Activated CD4-positive, alpha-beta T cell treated with anti-CD3 and anti-CD28 coated beads, Interleukin-2, amount 50 U/mL, for 16 hours (primary cell): Measurements from ENCODE around the gene PCMT1.
"Not testable (repeated sequence)": the region's sequence is repeated elsewhere in the genome, so short reads cannot be mapped to it uniquely, and the experiment has no call there.

ENCODE experiments used
- DNase-seq: peaks from one replicate; pipeline ENCODE4 v3.0.0-alpha.2; 2020

The PCMT1 gene

GRCh38 chr6:149749594-149750135, at the start of gene PCMT1:
Gene PCMT1, plus strand, starts transcription at chr6:149749741. Its CDS starts 161 bp downstream, at chr6:149749902.
- DNase-seq, result peak; percentile 91

DNA sequence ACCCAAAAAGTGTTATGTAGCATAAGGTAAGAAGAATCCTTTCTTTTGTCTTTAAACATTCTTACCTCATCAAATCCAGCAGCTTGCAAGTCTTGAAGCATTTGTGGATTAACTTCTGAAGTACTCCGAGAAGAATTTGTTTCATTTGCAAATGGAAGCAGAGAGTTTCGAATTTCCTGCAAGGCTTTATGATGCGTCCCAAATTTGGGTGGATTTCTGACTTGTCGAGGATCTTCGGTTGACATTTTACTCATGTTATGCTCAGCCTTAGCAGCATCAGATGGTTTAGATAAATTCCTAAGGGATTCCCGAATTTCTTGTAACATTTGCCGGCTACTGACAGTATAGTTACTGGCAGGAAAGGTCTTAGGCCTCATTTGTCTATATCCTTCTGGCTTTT, 47.8 kb upstream of the PCMT1 start:
- no peak for DNase-seq

DNA sequence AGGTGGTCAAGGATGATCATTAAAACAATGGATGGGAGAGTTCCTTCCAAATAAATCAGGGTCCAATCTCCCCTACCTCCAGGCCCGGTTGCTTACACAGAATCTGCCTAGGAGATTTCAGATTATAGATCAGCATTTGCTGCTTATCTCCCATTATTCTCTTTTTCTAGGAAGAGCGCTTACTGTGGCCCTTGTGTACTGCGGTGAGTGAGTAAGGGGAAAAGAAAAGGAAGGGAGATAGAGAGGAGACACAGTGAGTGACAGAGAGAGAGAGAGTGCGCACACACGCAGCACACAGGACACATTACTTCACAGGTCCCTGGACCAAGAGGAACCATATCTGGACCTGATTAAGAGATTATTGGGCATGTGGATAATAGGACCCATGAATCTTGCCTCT, 37.8 kb upstream of the PCMT1 start:
- no peak for DNase-seq

GRCh38 chr6:149714442-149714841, 35.1 kb upstream of the PCMT1 start:
- no peak for DNase-seq

DNA sequence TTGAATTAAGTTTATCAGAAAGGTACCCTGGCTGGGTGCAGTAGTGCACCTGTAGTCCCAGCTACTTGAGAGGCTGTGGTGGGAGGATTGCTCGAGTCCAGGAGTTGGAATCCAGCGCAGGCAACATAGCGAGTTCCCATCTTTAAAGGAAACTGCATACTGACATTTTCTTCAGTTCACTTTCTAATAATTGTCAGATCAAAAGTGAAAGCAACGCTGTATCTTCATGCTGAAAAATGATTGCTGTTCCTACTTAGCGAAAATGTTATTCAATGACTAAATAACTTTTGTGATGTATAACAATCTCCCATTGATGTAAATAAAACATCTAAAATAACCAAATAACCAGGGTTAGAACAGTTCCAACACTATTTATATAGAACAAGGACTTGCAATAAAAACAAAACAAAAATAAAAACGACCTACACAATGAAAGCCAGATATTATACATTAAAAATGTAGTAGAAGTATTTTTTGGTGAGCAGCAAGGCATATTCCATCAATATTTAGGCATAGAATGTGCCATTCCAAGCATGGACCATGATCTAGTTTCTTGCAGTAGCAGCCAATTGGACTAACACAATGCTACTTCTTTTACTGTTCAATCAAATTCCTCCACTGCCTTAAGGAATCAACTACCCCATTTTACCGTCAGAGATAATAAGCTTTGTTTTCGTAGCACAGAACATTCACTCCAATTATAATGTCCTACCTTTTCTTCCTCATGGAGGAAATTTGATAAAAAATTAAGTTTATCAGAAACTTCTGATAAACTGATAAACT, 33.2 kb upstream of the PCMT1 start:
- DNase-seq, result peak; percentile 50

DNA sequence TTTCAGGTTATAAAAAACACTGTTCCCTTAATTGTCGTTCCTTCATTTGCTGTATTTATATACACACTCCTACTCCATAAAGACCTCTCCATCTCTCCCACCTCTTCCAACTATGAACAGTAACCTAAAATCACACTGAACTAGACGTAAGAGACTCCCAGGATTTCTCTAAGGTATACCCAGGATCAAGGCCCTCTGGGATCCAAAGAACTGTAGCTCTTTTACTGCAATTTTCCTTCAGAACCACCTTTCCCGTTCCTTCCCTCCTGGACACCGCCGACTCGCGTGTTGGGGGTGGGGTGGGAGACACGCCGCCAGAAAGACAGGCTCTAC, 32.3 kb upstream of the PCMT1 start:
- DNase-seq, result no peak

GRCh38 chr6:149717588-149718458, 31.7 kb upstream of the PCMT1 start, which contains the start of gene LATS1:
Gene LATS1, minus strand, starts transcription at chr6:149718101. Its CDS starts 15,975 bp downstream, at chr6:149702126.
- DNase-seq, result peak; percentile 93

DNA sequence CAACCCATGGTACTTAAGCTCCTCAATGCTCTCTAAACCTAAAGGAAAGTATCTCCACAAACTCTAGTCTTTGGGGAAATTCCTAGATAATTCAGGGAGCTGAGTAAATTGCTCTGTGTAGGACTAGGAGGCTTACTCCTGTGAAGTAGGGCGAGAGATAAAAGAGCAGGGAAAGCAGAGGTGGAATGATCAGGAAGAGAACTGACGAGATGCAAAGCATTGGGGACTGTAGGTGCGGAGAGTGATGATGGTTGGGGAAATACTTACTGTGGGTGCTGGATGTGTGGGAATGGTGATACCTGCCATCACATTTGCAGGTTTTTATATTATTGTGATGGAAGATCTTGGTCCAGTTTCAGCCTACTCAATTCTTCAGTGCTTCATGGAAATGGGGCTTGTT, 30.0 kb upstream of the PCMT1 start:
- no peak for DNase-seq

DNA sequence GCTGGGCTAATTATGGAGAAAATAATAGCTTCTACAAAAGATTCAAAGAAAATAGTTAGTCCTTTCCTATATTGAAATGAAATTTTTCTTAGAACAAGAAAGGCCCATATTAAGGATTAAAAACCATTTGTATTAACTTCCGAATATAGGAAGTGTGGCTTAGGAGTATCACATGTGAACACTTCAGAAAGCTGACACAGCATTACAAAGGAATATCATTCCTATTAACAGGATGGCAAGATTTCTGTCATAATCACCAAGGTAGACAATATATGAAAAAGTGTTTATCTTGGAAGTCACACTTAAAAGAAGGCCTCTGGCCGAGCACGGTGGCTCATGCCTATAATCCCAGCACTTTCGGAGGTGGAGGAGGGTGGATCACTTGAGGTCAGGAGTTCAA, 26.3 kb upstream of the PCMT1 start:
- no peak for DNase-seq

GRCh38 chr6:149723771-149724417, 25.6 kb upstream of the PCMT1 start:
- peak; percentile 54 for DNase-seq

DNA sequence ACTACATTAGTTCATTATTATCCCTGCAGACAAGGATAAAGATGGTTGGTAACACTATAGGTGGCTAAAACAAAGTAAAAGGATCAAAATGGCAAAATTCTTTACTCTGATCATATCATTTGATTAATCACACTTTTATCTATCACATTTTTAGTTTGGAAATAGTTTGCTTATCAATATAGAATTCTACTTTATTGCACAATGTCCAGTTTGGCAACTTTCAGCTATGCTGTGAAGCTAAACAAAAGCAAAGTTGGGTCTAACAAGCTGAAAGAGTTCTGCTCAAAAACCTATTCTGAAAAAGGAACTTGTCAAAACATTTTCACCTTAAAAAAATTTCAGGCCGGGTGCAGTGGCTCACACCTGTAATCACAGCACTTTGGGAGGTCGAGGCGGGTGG, 23.8 kb upstream of the PCMT1 start:
- DNase-seq, result no peak

- DNase-seq, result no peak
These were observed 21.6 kb upstream of the PCMT1 start for GRCh38 chr6:149727793-149728498.

DNA sequence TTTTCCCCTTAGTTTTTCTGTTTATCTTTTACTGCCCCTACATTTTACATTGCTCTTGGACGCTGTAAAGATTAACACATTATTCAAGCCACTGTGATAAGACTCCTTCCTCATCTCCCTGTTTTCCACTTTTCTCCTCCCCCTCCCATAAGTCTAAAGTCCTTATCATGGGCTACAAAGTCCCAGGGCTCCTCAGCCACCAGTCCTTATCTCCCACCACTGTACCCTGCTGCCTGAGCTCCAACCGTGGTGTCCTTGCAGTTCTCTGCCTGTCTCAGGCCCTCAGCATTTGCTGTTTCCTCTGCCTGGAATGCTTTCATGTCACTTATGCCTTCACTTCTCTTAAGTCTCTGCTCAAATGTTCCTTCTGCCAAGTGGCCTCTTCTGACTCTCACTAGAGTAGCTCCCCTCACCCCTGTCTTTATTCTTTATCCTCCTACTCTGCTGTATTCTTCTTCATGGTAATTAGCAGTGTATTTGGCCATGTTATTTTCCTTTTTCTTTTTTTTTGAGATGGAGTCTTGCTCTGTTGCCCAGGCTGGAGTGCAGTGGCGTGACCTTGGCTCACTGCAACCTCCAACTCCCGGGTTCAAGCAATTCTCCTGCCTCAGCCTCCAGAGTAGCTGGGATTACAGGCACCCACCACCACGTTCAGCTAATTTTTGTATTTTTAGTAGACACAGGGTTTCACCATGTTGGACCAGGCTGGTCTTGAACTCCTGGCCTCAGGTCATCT, 20.9 kb upstream of the PCMT1 start:
- no peak for DNase-seq

DNA sequence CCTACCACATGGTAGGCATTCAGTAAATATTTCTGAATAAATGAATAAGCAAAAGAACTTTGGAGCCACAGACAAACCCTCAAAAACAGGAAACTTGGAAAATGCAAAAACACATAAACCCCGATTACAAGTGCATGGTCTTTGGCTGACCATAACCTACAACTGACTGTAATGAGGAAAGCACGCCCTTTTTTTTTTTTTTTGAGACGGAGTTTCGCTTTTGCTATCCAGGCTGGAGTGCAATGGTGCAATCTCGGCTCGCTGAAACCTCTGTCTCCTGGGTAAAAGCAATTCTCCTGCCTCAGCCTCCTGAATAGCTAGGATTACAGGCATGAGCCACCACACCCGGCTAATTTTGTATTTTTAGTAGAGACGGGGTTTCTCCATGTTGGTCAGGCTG, 19.7 kb upstream of the PCMT1 start:
- no peak for DNase-seq

DNA sequence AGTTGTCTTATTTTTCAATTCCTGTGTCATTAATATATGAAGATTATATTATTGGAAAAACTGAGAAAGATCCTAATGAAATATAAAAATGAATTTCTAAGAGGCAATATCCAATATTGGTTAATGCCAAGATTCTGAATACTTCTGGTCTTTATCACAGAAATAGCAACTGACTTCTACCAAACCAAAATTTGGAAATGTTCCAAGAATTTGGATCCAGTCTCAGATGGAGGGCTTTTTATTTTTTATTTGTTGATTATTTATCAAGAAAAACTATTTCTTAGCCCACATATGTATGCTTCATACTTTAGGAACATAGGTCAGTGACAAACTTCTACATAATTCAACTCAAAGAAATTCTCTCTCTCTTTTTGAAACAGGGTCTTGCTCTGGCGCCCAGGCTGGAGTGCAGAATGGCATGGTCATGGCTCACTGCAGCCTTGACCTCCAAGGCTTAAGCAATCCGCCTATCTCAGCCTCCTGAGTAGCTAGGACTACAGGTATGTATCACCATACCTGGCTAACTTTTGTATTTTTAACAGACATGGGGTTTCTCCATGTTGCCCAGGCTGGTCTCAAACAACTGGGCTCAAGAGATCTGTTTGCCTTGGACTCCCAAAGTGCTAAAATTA, 16.3 kb upstream of the PCMT1 start:
- DNase-seq, result no peak

- no peak for DNase-seq
These were observed 14.6 kb upstream of the PCMT1 start for GRCh38 chr6:149734915-149735314.

DNA sequence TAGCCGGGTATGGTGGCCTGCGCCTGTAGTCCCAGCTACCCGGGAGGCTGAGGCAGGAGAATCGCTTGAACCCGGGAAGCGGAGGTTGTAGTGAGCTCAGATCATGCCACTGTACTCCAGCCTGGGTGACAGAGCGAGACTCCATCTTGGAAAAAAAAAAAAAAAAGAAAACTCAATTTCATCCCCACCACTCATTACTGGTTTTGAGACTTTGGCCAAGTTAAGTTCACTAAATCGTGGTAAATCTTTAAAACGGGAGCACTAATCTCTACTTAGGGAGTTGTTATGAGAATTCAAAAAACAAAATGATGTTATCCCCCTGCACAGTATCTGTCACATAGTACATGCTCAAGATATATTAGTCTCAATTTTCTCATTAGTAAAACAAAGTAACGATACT, 4.3 kb upstream of the PCMT1 start:
- not testable (repeated sequence) for DNase-seq

DNA sequence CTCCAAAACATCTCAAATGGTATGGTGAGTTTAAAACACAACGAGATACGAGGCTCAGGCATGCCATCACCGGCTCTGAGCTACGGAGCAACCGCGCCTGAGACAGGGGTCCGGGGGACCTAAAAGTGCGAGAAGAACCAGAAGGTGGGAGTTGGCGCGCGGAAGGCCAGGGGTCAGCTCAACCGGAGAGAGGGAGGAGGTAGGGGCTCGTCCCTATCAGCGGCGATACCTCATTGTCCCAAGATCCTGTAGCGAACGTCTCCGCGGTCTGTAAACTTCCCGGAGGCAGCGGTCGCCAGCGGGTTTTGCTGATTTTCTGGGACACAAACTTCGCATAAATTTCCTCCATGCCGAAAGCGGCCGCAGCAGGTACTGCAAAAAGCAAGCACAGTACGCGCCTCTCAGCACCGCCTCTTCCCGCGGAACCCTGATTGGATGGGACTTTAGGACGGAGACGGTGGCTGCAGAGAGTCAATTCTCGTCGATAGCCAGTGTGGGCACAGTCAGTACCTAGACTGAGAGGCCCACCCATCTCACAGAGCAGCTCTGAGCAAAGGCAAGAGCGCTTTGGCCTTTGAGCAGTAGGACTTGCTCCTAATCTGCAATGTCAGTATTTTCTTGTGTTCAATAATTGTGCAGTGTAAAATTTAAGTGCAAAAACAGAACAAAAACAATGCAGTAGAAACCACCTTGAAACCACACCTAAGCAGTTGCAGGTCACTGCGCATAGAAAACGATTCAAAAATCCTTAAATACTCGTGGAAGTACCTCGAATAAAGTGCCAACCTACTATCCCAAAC, 3.2 kb upstream of the PCMT1 start, which contains the start of gene NUP43:
NUP43 (minus strand) TSS at position 383 of the 800 bp plus-strand sequence; CDS start at position 349, 34 bp downstream.
- peak; percentile 95 for DNase-seq

GRCh38 chr6:149749082-149749593, 403 bp upstream of the PCMT1 start:
- not testable (repeated sequence) for DNase-seq

DNA sequence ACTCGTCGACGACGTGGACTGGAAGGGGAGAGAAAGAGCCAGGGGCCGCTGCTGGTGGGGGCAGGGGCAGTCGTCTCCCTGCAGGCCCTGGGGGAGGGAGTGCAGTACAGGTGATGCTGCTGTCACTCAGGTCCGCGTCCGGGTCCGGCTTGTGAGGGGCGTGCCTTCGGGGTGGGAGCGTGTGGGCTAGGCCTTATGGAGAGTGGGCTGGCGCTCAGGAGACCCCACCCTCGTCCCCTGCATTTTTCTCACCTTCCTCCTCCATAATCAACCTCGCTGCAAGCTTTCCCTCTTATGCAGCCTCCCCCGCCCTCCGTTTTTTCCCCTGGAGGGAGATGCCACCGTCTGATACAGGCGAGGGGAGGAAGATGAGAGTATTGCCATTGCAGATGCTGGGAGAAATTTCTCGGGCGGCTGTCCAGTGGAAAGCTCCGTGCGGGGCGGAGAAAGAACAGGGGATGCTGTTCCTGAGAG, 632 bp downstream of the PCMT1 start:
- DNase-seq, result peak; percentile 78
